Bronchial epithelial cell (primary cell): ENCODE measurements around the gene SPDYC. TPM values are rescaled to one million over a fixed set of nuclear protein-coding genes. Genes with fewer than 3 reads are reported as not detected.

Experiments used
- DNase-seq: peaks from one replicate; pipeline ENCODE4 v3.0.0-alpha.2; 2010; ENCODE audit warnings: low read depth
- FAIRE-seq: peaks from 2 replicates; lab custom pipeline; 2011; peaks lifted over from hg19 to GRCh38; lab: Jason Lieb, UNC
- H3K27me3 ChIP-seq: 2 replicates; pipeline ENCODE4 v1.5.1; 2011; ENCODE audit warnings: low read length; ENCODE audit not compliant: control insufficient read depth, insufficient read depth
- H3K36me3 ChIP-seq: 2 replicates; pipeline ENCODE4 v1.5.1; 2011; ENCODE audit warnings: low read length; ENCODE audit not compliant: control insufficient read depth, insufficient read depth
- H3K4me3 ChIP-seq: 2 replicates; pipeline ENCODE4 v1.5.1; 2011; ENCODE audit warnings: mild to moderate bottlenecking, low read depth, low read length, control low read depth
- CTCF ChIP-seq: IDR thresholded peaks from 2 replicates; pipeline ENCODE4 v1.5.1; 2011; ENCODE audit warnings: mild to moderate bottlenecking, moderate library complexity, low read length, control low read depth, inconsistent platforms; ENCODE audit not compliant: insufficient read depth, severe bottlenecking
- total RNA-seq: library from RNA; depleted of rRNA; stranded (reverse); fragments of >200 nt; gene quantifications from 2 replicates; pipeline ENCODE4 v1.2.1, GENCODE V29; 2014

The SPDYC gene
- total RNA-seq, 1 donor from 2014 or later: not detected

- H3K4me3 ChIP-seq: peak overlapping the region; percentile 83
- TF ChIP-seq CTCF: no peak
- H3K36me3 ChIP-seq: peaks cover 37% of the 10 kb centered on the region
- DNase-seq: peak; percentile 62
- no peak for FAIRE-seq
- no peaks in the 10 kb centered on the region for H3K27me3 ChIP-seq
These were observed 36.9 kb upstream of the SPDYC start for GRCh38 chr11:65132988-65133700.

DNA sequence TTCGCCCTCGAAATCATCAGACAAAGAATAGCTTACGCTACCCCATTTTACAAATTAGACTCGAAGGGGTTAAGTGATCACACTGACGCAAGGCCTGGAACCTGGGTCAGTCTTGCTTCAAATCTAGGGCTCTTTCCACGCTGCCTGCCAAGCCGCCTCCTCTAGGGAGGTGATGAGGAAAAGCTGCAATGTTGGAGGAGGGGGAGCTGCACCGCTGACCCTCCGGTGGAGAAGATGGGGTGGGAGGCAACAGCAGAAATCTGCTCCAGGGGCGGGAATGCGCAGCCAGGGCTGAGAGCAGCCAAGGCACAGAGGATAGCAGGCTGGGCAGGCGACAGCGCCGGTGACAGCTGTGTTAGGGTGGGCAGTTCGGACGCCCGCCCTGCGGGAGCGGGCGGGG, 36.3 kb upstream of the SPDYC start:
- TF ChIP-seq CTCF: no peak
- DNase-seq: no peak
- Histone ChIP-seq H3K36me3 (peaks cover 32% of the 10 kb centered on the region), H3K4me3 (peak overlapping the region; percentile 83), H3K27me3 (no peaks in the 10 kb centered on the region)
- no peak for FAIRE-seq

DNA sequence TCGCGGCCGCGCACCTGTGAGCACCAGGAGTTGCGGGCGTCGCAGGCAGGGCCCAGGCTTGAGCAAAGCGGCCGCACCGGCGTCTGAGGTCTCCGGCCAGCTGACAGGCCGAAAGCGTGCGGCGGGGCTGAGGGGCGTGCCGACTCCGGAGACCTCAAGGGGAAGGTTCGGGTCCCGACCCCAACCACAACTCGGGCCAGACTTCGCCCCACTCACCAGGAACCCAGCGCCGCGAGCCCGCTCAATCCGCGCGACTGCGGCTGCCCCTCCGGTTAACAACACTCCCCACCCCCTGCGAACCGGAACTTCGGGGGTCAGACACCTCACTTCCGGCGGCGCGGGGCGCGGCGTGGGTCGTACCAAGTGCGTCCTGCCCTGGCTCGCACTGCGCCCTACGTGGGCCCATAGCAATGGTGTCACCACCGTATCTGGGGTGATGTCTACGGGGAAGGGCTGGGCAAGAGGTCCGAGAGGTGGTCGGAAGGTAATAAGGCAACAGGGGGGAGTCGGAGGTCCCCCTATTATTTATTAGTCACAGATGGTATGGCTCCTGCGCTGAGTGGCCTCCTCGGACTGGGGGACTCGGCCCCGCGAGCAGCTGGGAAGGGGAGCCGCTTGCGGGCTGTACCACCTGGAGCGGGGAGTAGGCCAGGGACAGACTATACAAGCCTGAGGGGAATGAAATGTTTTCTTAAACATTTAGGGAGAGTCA, 35.6 kb upstream of the SPDYC start, which contains the start of gene SYVN1:
SYVN1 (minus strand) TSS at position 280 of the 712 bp plus-strand sequence. CDS start 918 bp downstream, outside the sequence.
- no peak for FAIRE-seq
- no peak for TF ChIP-seq CTCF

GRCh38 chr11:65134952-65135632, 34.9 kb upstream of the SPDYC start:
- DNase-seq: peak; percentile 96
- H3K27me3 ChIP-seq: no peaks in the 10 kb centered on the region
- FAIRE-seq: peak; percentile 90
- no peak for TF ChIP-seq CTCF
- H3K4me3 ChIP-seq: peak overlapping the region; percentile 83
- peaks cover 24% of the 10 kb centered on the region for H3K36me3 ChIP-seq

More for the DNA sequence above, 35.6 kb upstream of the SPDYC start, which contains the start of gene SYVN1:
- H3K36me3 ChIP-seq: peaks cover 30% of the 10 kb centered on the region
- no peaks in the 10 kb centered on the region for H3K27me3 ChIP-seq
- H3K4me3 ChIP-seq: peak within 1 kb of the TSS; percentile 83
- DNase-seq: peak; percentile 71

DNA sequence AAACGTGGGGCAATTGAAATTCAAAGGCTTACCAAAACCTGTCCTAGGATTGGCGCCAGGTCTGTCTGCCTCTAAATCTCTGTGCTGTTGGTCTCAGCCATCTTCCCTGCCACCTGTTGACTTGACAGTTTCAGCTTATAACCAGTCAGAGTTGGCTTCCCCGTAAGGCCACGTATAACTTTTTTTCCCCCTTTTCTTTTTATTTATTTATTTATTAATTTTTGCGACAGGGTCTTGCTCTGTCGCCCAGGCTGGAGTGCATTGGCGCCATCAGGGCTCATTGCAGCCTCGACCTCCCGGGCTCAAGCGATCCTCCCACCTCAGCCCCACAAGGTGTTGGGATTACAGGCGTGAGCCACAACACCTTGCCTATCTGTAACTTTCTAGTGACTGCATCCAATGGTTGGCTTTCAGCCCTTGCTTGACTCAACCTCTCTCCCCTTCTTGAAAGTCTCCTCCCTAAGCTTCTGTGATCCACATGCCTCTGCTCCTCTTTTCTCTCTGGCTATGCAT, 34.3 kb upstream of the SPDYC start:
- H3K4me3 ChIP-seq: peak overlapping the region; percentile 83
- TF ChIP-seq CTCF: no peak
- FAIRE-seq: no peak

More for the DNA sequence above, 34.3 kb upstream of the SPDYC start:
- H3K27me3 ChIP-seq: no peaks in the 10 kb centered on the region
- no peak for DNase-seq
- peaks cover 20% of the 10 kb centered on the region for H3K36me3 ChIP-seq
